ENCODE measurements around the gene RPS2.
A peak's percentile ranks its signal among the peaks of the same experiment; 100 is the strongest.
"Not testable (repeated sequence)": the region's sequence is repeated elsewhere in the genome, so short reads cannot be mapped to it uniquely, and the experiment has no call there.

The RPS2 gene

GRCh38 chr16:1968146-1968953, 3.7 kb upstream of the RPS2 start:
- DNase-seq (ENCODE audit: insufficient read length, low spot score) (no peak), FAIRE-seq (no peak)
- no peak for TF ChIP-seq SPI1 (IDR thresholded peaks at IDR 0.05; ENCODE audit: low read depth, low read length)
- TF ChIP-seq POU2F2 (IDR thresholded peaks at IDR 0.05; ENCODE audit: low read depth, low read length) = no peak

GRCh38 chr16:1966460-1966859, 1.8 kb upstream of the RPS2 start, which contains the start of gene RNF151:
TSS of gene RNF151 (plus strand) at chr16:1966856. CDS start at chr16:1966882, 26 bp downstream.
- TF ChIP-seq POU2F2 (IDR thresholded peaks at IDR 0.05; ENCODE audit: low read depth, low read length) (no peak), SPI1 (IDR thresholded peaks at IDR 0.05; ENCODE audit: low read depth, low read length) (no peak), TAF1 (IDR thresholded peaks at IDR 0.05; ENCODE audit: low read depth, low read length) (no peak), POLR2A (IDR thresholded peaks at IDR 0.05; ENCODE audit: low read depth, low read length) (no peak), PAX5 (IDR thresholded peaks at IDR 0.05; ENCODE audit: insufficient read depth, low read length, severe bottlenecking) (no peak), POLR2AphosphoS5 (IDR thresholded peaks at IDR 0.05; ENCODE audit: low read depth, low read length) (no peak)
- FAIRE-seq (no peak), DNase-seq (ENCODE audit: insufficient read length, low spot score) (no peak)

DNA sequence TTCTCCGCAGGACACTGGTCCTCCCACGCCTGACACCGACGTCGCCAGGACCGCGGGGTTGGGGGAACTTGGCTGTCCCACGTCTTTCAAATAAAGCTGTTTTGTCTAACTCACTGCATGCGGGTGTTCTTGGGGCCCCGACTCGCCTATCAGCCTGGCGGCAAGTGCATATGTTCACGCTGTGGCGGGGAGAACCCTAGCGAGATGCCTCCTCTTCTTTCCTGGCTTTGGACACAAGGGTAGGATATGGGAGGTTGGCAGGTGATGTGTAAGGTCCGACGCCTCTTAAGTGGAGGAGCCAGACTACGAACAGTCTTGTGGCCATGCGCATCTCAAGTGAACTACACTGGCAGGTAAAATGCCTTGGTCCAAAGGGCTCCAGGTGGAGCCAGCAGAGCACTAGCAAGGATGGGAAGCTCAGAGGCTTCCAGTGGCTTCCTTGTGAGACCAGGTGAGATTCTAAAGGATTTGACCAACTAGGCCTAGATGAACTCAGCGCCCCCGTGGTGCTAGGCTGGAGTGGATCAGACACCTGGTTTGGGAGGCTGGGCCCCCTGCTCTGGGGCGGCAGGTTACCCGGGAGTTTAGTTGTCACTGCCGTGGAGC, 873 bp upstream of the RPS2 start:
- DNase-seq (ENCODE audit: insufficient read length, low spot score) (no peak), FAIRE-seq (no peak)
- TF ChIP-seq POU2F2 (IDR thresholded peaks at IDR 0.05; ENCODE audit: low read depth, low read length) (no peak), POLR2AphosphoS5 (IDR thresholded peaks at IDR 0.05; ENCODE audit: low read depth, low read length) (peak; percentile 26), POLR2A (IDR thresholded peaks at IDR 0.05; ENCODE audit: low read depth, low read length) (no peak; the same call in 1 of the 2 replicates)

GRCh38 chr16:1963806-1964505, 670 bp downstream of the RPS2 start:
- peak; percentile 5 for FAIRE-seq
- no peak for DNase-seq (ENCODE audit: insufficient read length, low spot score)
- peak; percentile 21; the same call in 1 of the 2 replicates for TF ChIP-seq POU2F2 (IDR thresholded peaks at IDR 0.05; ENCODE audit: low read depth, low read length)
- no peak for TF ChIP-seq SPI1 (IDR thresholded peaks at IDR 0.05; ENCODE audit: low read depth, low read length)
- TF ChIP-seq PAX5 (IDR thresholded peaks at IDR 0.05; ENCODE audit: insufficient read depth, low read length, severe bottlenecking) = no peak
- TF ChIP-seq POLR2A (IDR thresholded peaks at IDR 0.05; ENCODE audit: low read depth, low read length) = no peak; the same call in 1 of the 2 replicates
- 0 out of 2 replicates have a peak, but pooled peaks have one; percentile 17 for TF ChIP-seq POLR2AphosphoS5 (IDR thresholded peaks at IDR 0.05; ENCODE audit: low read depth, low read length)
- no peak for TF ChIP-seq TAF1 (IDR thresholded peaks at IDR 0.05; ENCODE audit: low read depth, low read length)

DNA sequence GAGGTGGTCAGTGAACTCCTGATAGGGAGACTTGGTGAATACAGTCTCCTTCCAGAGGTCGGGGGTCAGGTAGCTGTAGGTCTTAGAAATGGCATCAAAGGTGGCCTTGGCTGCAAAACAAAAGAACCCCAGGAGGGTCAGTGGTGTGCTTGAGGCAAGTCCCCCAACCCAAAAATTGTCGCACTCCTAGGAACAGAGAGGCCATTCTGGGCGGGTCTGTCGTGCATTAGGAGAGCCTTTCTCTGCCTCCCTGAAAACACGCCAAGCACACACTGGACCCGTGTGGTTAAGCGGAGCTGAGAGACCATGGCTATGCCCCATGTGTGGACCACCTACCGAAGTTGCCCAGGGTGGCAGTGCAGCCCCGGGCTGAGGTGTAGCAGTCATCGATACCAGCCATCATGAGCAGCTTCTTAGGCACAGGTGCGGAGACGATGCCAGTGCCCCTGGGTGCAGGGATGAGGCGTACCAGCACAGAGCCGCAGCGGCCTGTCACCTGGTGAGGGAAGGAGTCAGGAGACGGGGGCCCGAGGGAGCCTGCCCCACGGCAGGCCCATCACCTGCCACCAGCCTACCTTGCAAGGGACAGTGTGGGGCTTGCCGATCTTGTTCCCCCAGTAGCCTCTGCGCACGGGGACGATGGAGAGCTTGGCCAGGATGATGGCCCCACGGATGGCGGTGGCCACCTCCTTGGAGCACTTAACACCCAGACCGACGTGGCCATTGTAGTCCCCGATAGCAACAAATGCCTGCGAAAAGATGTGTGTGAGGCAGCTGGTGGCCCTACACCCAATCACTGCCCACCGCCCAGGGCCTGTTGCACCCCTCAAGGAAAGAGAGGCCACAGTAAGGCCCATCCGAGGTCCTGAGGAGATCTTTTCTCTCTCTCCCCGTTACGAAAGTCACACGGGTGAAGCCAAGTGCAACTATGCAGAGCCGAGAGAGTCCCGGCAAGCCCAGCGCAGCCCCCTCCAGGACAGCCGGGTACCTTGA, 2.2 kb downstream of the RPS2 start:
- DNase-seq (ENCODE audit: insufficient read length, low spot score); FAIRE-seq: not testable (repeated sequence)
- TF ChIP-seq POLR2A (IDR thresholded peaks at IDR 0.05; ENCODE audit: low read depth, low read length) (peak; percentile 69; the same call in 1 of the 2 replicates), POLR2AphosphoS5 (IDR thresholded peaks at IDR 0.05; ENCODE audit: low read depth, low read length) (0 out of 2 replicates have a peak, but pooled peaks have one; percentile 46)

- FAIRE-seq = no peak
- DNase-seq (ENCODE audit: insufficient read length, low spot score) = no peak
- TF ChIP-seq SPI1 (IDR thresholded peaks at IDR 0.05; ENCODE audit: low read depth, low read length) = no peak
- TF ChIP-seq POLR2AphosphoS5 (IDR thresholded peaks at IDR 0.05; ENCODE audit: low read depth, low read length) = no peak
- no peak for TF ChIP-seq POU2F2 (IDR thresholded peaks at IDR 0.05; ENCODE audit: low read depth, low read length)
- TF ChIP-seq TAF1 (IDR thresholded peaks at IDR 0.05; ENCODE audit: low read depth, low read length) = no peak
- TF ChIP-seq PAX5 (IDR thresholded peaks at IDR 0.05; ENCODE audit: insufficient read depth, low read length, severe bottlenecking) = no peak
- TF ChIP-seq POLR2A (IDR thresholded peaks at IDR 0.05; ENCODE audit: low read depth, low read length) = no peak
Observed at GRCh38 chr16:1961651-1962067, 3.0 kb downstream of the RPS2 start.

- DNase-seq (ENCODE audit: insufficient read length, low spot score) = no peak
- FAIRE-seq = peak; percentile 64
- TF ChIP-seq TAF1 (IDR thresholded peaks at IDR 0.05; ENCODE audit: low read depth, low read length) = no peak; the same call in none of the 2 replicates
- peak; percentile 93 for TF ChIP-seq POU2F2 (IDR thresholded peaks at IDR 0.05; ENCODE audit: low read depth, low read length)
- no peak for TF ChIP-seq SPI1 (IDR thresholded peaks at IDR 0.05; ENCODE audit: low read depth, low read length)
- TF ChIP-seq PAX5 (IDR thresholded peaks at IDR 0.05; ENCODE audit: insufficient read depth, low read length, severe bottlenecking) = no peak
- peak; percentile 98 for TF ChIP-seq POLR2AphosphoS5 (IDR thresholded peaks at IDR 0.05; ENCODE audit: low read depth, low read length)
- TF ChIP-seq POLR2A (IDR thresholded peaks at IDR 0.05; ENCODE audit: low read depth, low read length) = peak; percentile 97
Observed at GRCh38 chr16:1960665-1961630, 3.7 kb downstream of the RPS2 start.

Data from GM12891 (cell line).